HCT116 (cell line): ENCODE measurements around the gene TCF7L2.

Experiments
- CTCF ChIP-seq, 3 experiments: fragments of 200-600 bp in 1 of 3; sonication (generic) in 1 of 3; IDR thresholded peaks in 2 of 3; conservative IDR thresholded peaks in 1 of 3; 2 replicates each; pipeline ENCODE4 v1.5.1; 2012 to 2017; ENCODE audit warnings: low read depth in 2 of 3, low read length in 2 of 3, antibody characterized with exemption in 1 of 3, borderline replicate concordance in 1 of 3, control low read depth in 1 of 3, mild to moderate bottlenecking in 1 of 3, mixed read lengths in 1 of 3, mixed run types in 1 of 3, moderate library complexity in 1 of 3; ENCODE audit not compliant: insufficient read depth in 1 of 3
- SIN3A ChIP-seq: IDR thresholded peaks from 2 replicates; pipeline ENCODE4 v1.6.1; 2012; ENCODE audit warnings: low read depth
- YY1 ChIP-seq: IDR thresholded peaks from 2 replicates; pipeline ENCODE4 v1.6.1; 2011; ENCODE audit warnings: low read length, low read depth, moderate library complexity, mild to moderate bottlenecking; ENCODE audit not compliant: insufficient replicate concordance; ENCODE audit errors: extremely low read depth

DNA sequence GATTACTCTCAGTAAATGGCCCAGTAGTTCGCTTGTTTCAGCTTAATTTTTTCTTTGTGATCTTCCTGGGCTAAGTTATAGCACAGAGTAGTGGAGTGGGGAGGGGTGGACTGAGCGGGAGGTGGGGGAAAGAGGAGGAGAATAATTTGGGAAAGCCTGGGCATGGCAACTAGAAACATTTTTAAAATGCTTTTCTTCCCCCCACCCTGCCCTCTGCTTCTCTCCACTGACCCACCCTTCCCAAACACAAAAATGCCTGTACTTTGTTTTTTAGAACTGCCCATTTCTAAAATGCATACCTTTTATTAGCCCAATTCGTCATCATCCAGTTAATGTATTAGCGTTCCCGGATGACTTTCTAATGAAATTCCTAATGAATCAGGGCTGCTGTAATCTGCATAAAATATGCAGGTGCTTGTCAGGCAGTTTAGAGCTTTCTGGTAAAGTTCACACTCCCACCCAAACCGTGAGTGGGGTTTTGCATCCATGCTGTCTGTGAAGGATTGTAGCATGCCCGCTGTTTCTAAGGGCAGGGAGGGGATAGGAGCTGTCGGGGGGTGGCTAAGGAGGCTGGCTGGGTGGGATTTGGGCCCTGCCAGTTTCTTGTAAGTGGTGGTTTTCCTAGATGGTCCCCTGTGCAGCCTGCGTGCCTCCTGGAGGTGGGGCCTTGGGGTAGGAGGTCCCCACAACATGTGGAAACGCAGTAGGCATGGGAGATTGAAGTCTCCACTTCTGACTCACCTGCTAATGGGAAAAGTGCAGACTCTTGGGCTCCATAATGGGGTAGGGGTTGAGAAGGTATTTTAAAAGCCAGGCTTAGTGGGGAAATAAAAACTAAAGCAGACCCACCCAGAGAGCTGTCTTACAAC lies 190.3 kb downstream of the TCF7L2 start:
- no peak for TF ChIP-seq SIN3A
- no peak for TF ChIP-seq YY1
- TF ChIP-seq CTCF (IDR thresholded peaks at IDR 0.05 in 2 of 3, conservative IDR thresholded peaks at IDR 0.05 in 1 of 3; ENCODE audit: borderline replicate concordance in 1 of 3, insufficient read depth in 1 of 3, low read depth in 2 of 3, low read length in 2 of 3), result no peak
